Stimulated activated CD4-positive, alpha-beta T cell treated with anti-CD3 and anti-CD28 coated beads, Interleukin-1b, Interleukin-23, amount 100 ng/mL, for 24 hours (primary cell): ENCODE data around the gene EPOP.

ENCODE experiments used
- DNase-seq, 4 experiments: peaks; one replicate each; pipeline ENCODE4 v3.0.0-alpha.2; 2020; ENCODE audit warnings: low read depth in 4 of 4, low spot score in 1 of 4

Gene EPOP

GRCh38 chr17:38674749-38675615, at the start of gene EPOP:
TSS of gene EPOP (minus strand) at chr17:38674957. CDS start at chr17:38674495, 462 bp downstream.
- peak; percentile 73 to 96 (median 86) for DNase-seq

GRCh38 chr17:38721802-38722201, 47.0 kb upstream of the EPOP start:
- DNase-seq, result no peak

- no peak for DNase-seq
These were observed 46.2 kb upstream of the EPOP start for GRCh38 chr17:38720941-38721340.

GRCh38 chr17:38719943-38720641, 45.3 kb upstream of the EPOP start:
- no peak for DNase-seq

GRCh38 chr17:38719289-38719942, 44.7 kb upstream of the EPOP start:
- no peak for DNase-seq

- DNase-seq, result no peak
These were observed 42.5 kb upstream of the EPOP start for GRCh38 chr17:38717139-38717745.

GRCh38 chr17:38716368-38717005, 41.7 kb upstream of the EPOP start:
- DNase-seq, result no peak

- no peak for DNase-seq
These were observed 40.6 kb upstream of the EPOP start for GRCh38 chr17:38715216-38715943.

GRCh38 chr17:38713456-38714075, 38.8 kb upstream of the EPOP start:
- no peak for DNase-seq

GRCh38 chr17:38712593-38712992, 37.8 kb upstream of the EPOP start:
- DNase-seq, result no peak

- DNase-seq, result no peak
These were observed 37.2 kb upstream of the EPOP start for GRCh38 chr17:38711792-38712571.

- DNase-seq, result no peak
These were observed 36.2 kb upstream of the EPOP start for GRCh38 chr17:38710985-38711384.

- DNase-seq, result no peak
These were observed 35.8 kb upstream of the EPOP start for GRCh38 chr17:38710604-38710962.

- no peak for DNase-seq
These were observed 35.3 kb upstream of the EPOP start for GRCh38 chr17:38709864-38710603.

GRCh38 chr17:38709104-38709820, 34.5 kb upstream of the EPOP start:
- no peak for DNase-seq

- no peak for DNase-seq
These were observed 33.1 kb upstream of the EPOP start for GRCh38 chr17:38707678-38708351.

- peak in 1 of 4 experiments; percentile 33 for DNase-seq
These were observed 31.9 kb upstream of the EPOP start for GRCh38 chr17:38706505-38707216.
